IPS-18a (cell line): ENCODE data around the gene RNF112.

ENCODE experiments used
- H3K27ac ChIP-seq: one replicate; pipeline ENCODE4 v1.5.1; 2013; ENCODE audit warnings: low read length
- H3K27me3 ChIP-seq: one replicate; pipeline ENCODE4 v1.6.1; 2013; ENCODE audit warnings: mild to moderate bottlenecking, low read length; ENCODE audit not compliant: control insufficient read depth, insufficient read depth
- H3K36me3 ChIP-seq: one replicate; pipeline ENCODE4 v1.6.1; 2013; ENCODE audit warnings: low read depth, low read length; ENCODE audit not compliant: control insufficient read depth
- H3K4me1 ChIP-seq: one replicate; pipeline ENCODE4 v1.6.1; 2013; ENCODE audit warnings: low read depth, low read length; ENCODE audit not compliant: control insufficient read depth
- H3K4me3 ChIP-seq: one replicate; pipeline ENCODE4 v1.5.1; 2013; ENCODE audit warnings: low read length
- H3K9ac ChIP-seq: one replicate; pipeline ENCODE4 v1.6.1; 2013; ENCODE audit warnings: mild to moderate bottlenecking, low read length, moderate library complexity
- H3K9me3 ChIP-seq: one replicate; pipeline ENCODE4 v1.6.1; 2013; ENCODE audit warnings: low read depth, low read length; ENCODE audit not compliant: control insufficient read depth

Gene RNF112

GRCh38 chr17:19377602-19378415, 33.2 kb upstream of the RNF112 start:
- Histone ChIP-seq H3K27ac (peak overlapping the region; percentile 69), H3K4me3 (peak overlapping the region; percentile 98)

GRCh38 chr17:19378416-19379360, 32.3 kb upstream of the RNF112 start, which contains the start of gene MAPK7:
MAPK7 (plus strand) TSS chr17:19378498; CDS start chr17:19378901, 403 bp downstream.
- H3K27me3 ChIP-seq, result no peaks in the 10 kb centered on the region
- no peaks in the 10 kb centered on the region for H3K9me3 ChIP-seq
- H3K4me1 ChIP-seq, result peaks cover 4% of the 10 kb centered on the region
- H3K4me3 ChIP-seq, result peak within 1 kb of the TSS; percentile 98
- peak within 1 kb of the TSS; percentile 86 for H3K9ac ChIP-seq
- H3K27ac ChIP-seq, result peak within 1 kb of the TSS; percentile 69
- H3K36me3 ChIP-seq, result peaks cover 38% of the 10 kb centered on the region

More at GRCh38 chr17:19377602-19378415, 33.2 kb upstream of the RNF112 start:
- peaks cover 30% of the 10 kb centered on the region for H3K36me3 ChIP-seq
- peak overlapping the region; percentile 86 for H3K9ac ChIP-seq
- H3K4me1 ChIP-seq, result peaks cover 7% of the 10 kb centered on the region
- no peaks in the 10 kb centered on the region for H3K9me3 ChIP-seq
- no peaks in the 10 kb centered on the region for H3K27me3 ChIP-seq

- H3K4me3 ChIP-seq, result peak overlapping the region; percentile 98
- H3K36me3 ChIP-seq, result peaks cover 43% of the 10 kb centered on the region
- no peaks in the 10 kb centered on the region for H3K9me3 ChIP-seq
- no peaks in the 10 kb centered on the region for H3K27me3 ChIP-seq
- no peak overlapping the region for H3K27ac ChIP-seq
- peaks cover 4% of the 10 kb centered on the region for H3K4me1 ChIP-seq
- peak overlapping the region; percentile 72 for H3K9ac ChIP-seq
Measured at GRCh38 chr17:19379361-19380065, 31.5 kb upstream of the RNF112 start.

GRCh38 chr17:19380481-19381301, 30.3 kb upstream of the RNF112 start:
- no peak overlapping the region for H3K9ac ChIP-seq
- H3K27ac ChIP-seq, result no peak overlapping the region
- no peaks in the 10 kb centered on the region for H3K27me3 ChIP-seq
- H3K36me3 ChIP-seq, result peaks cover 43% of the 10 kb centered on the region
- peaks cover 4% of the 10 kb centered on the region for H3K4me1 ChIP-seq
- H3K9me3 ChIP-seq, result no peaks in the 10 kb centered on the region
- H3K4me3 ChIP-seq, result no peak overlapping the region

- no peak overlapping the region for H3K9ac ChIP-seq
- peaks cover 4% of the 10 kb centered on the region for H3K4me1 ChIP-seq
- no peak overlapping the region for H3K27ac ChIP-seq
- H3K4me3 ChIP-seq, result no peak overlapping the region
- H3K27me3 ChIP-seq, result no peaks in the 10 kb centered on the region
- no peaks in the 10 kb centered on the region for H3K9me3 ChIP-seq
- H3K36me3 ChIP-seq, result peaks cover 43% of the 10 kb centered on the region
Measured at GRCh38 chr17:19381361-19381740, 29.7 kb upstream of the RNF112 start.

GRCh38 chr17:19381741-19382444, 29.1 kb upstream of the RNF112 start:
- no peak overlapping the region for H3K4me3 ChIP-seq
- no peaks in the 10 kb centered on the region for H3K9me3 ChIP-seq
- H3K9ac ChIP-seq, result no peak overlapping the region
- peaks cover 3% of the 10 kb centered on the region for H3K4me1 ChIP-seq
- H3K36me3 ChIP-seq, result peaks cover 43% of the 10 kb centered on the region
- H3K27ac ChIP-seq, result no peak overlapping the region
- H3K27me3 ChIP-seq, result no peaks in the 10 kb centered on the region

- Histone ChIP-seq H3K27me3 (no peaks in the 10 kb centered on the region), H3K4me1 (peaks cover 5% of the 10 kb centered on the region), H3K9me3 (no peaks in the 10 kb centered on the region), H3K4me3 (no peak overlapping the region), H3K27ac (no peak overlapping the region), H3K9ac (no peak overlapping the region), H3K36me3 (peaks cover 43% of the 10 kb centered on the region)
Measured at GRCh38 chr17:19382531-19383444, 28.2 kb upstream of the RNF112 start.

GRCh38 chr17:19383681-19384470, 27.2 kb upstream of the RNF112 start:
- no peaks in the 10 kb centered on the region for H3K9me3 ChIP-seq
- H3K4me1 ChIP-seq, result peaks cover 10% of the 10 kb centered on the region
- no peak overlapping the region for H3K27ac ChIP-seq
- no peaks in the 10 kb centered on the region for H3K27me3 ChIP-seq
- H3K36me3 ChIP-seq, result peaks cover 43% of the 10 kb centered on the region
- no peak overlapping the region for H3K9ac ChIP-seq
- no peak overlapping the region for H3K4me3 ChIP-seq

- Histone ChIP-seq H3K9ac (no peak overlapping the region), H3K27ac (no peak overlapping the region), H3K9me3 (no peaks in the 10 kb centered on the region), H3K4me3 (no peak overlapping the region), H3K4me1 (peaks cover 10% of the 10 kb centered on the region), H3K27me3 (no peaks in the 10 kb centered on the region), H3K36me3 (peaks cover 38% of the 10 kb centered on the region)
Measured at GRCh38 chr17:19384723-19385391, 26.2 kb upstream of the RNF112 start.
